Hepatocyte (in vitro differentiated cells): Measurements from ENCODE around the gene SLC6A17.

ENCODE experiments used
- EZH2phosphoT487 ChIP-seq: fragments of 200-600 bp; sonication (generic); IDR thresholded peaks from one replicate; pipeline ENCODE4 v1.6.1; 2018; ENCODE audit warnings: antibody characterized with exemption, mild to moderate bottlenecking, low read depth, moderate library complexity; ENCODE audit not compliant: unreplicated experiment, severe bottlenecking
- TF ChIP-seq, protein P1 (sequence below): fragments of 200-600 bp; sonication (generic); IDR thresholded peaks from 2 replicates; pipeline ENCODE4 v1.5.1; 2016; ENCODE audit warnings: antibody characterized with exemption, mild to moderate bottlenecking; ENCODE audit not compliant: poor library complexity

DNA sequence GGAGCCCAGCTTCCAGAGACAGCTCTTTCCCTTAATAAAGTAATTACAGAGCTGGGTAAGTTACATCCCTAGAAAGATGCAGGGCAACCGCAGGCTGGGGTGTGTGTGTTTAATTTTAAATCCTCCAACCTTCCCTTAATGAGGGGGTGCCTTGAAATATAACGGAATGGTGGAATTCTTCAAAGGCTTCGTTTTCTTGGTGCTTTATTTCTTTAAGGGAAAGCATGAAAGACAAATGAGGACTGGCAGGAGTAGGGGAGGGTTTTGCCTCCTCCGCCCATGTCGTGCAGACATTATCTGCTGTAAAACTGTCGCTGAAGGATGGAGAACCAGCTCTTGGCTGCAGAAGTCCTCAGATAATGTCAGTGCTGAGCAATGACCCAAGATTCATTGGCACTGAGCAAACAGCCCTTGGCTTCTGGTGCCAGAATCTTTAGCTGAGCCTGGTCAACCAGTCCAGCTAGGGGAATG is 15.5 kb downstream of the SLC6A17 start:
- no peak for TF ChIP-seq EZH2phosphoT487
- TF ChIP-seq, protein P1, sequence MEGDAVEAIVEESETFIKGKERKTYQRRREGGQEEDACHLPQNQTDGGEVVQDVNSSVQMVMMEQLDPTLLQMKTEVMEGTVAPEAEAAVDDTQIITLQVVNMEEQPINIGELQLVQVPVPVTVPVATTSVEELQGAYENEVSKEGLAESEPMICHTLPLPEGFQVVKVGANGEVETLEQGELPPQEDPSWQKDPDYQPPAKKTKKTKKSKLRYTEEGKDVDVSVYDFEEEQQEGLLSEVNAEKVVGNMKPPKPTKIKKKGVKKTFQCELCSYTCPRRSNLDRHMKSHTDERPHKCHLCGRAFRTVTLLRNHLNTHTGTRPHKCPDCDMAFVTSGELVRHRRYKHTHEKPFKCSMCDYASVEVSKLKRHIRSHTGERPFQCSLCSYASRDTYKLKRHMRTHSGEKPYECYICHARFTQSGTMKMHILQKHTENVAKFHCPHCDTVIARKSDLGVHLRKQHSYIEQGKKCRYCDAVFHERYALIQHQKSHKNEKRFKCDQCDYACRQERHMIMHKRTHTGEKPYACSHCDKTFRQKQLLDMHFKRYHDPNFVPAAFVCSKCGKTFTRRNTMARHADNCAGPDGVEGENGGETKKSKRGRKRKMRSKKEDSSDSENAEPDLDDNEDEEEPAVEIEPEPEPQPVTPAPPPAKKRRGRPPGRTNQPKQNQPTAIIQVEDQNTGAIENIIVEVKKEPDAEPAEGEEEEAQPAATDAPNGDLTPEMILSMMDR = no peak
